ENCODE results near the gene USP8. TPM values are rescaled to one million over a fixed set of nuclear protein-coding genes. Genes with fewer than 3 reads are reported as not detected.

The USP8 gene
- total RNA-seq, 3 donors from 2014 or later (not counting 1 experiment from before 2014, with no cell fraction given), result 81.0 to 87.7 (median 81.4) TPM

DNA sequence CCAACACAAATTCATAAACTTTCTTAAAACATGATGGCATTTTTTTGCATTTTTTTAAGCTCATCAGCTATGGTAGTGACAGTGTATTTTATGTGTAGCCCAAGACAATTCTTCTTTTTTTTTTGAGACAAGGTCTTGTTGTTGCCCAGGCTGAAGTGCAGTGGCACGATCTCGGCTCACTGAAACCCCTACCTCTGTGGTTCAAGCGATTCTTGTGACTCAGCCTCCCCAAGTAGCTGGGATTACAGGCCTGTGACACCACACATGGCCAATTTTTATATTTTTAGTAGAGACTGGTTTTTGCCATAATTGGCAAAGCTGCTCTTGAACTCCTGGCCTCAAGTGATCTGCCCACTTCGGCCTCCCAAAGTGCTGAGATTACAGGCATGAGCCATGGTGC, 139.6 kb downstream of the USP8 start:
- H3K9me3 ChIP-seq (ENCODE audit: control insufficient read depth, insufficient read depth, low read length), result no peaks in the 10 kb centered on the region
- H3K4me1 ChIP-seq (ENCODE audit: control insufficient read depth, insufficient read depth, low read length), result no peaks in the 10 kb centered on the region
- TF ChIP-seq, protein P1, sequence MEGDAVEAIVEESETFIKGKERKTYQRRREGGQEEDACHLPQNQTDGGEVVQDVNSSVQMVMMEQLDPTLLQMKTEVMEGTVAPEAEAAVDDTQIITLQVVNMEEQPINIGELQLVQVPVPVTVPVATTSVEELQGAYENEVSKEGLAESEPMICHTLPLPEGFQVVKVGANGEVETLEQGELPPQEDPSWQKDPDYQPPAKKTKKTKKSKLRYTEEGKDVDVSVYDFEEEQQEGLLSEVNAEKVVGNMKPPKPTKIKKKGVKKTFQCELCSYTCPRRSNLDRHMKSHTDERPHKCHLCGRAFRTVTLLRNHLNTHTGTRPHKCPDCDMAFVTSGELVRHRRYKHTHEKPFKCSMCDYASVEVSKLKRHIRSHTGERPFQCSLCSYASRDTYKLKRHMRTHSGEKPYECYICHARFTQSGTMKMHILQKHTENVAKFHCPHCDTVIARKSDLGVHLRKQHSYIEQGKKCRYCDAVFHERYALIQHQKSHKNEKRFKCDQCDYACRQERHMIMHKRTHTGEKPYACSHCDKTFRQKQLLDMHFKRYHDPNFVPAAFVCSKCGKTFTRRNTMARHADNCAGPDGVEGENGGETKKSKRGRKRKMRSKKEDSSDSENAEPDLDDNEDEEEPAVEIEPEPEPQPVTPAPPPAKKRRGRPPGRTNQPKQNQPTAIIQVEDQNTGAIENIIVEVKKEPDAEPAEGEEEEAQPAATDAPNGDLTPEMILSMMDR (IDR thresholded peaks at IDR 0.05), result no peak
- no peak overlapping the region for H3K4me3 ChIP-seq (ENCODE audit: low read length)
- ATAC-seq (no peak), DNase-seq (no peak)
- Mint-ChIP-seq H3K27ac (peak overlapping the region in 1 of 2 donors; percentile 0), H3K27me3 (ENCODE audit: low read depth in 2 of 2) (no peaks in the 10 kb centered on the region), H3K36me3 (no peaks in the 10 kb centered on the region), H3K4me1 (peaks cover 5 to 11% of the 10 kb centered on the region in 2 donors), H3K4me3 (no peak overlapping the region), H3K9me3 (no peaks in the 10 kb centered on the region)
- H3K27ac ChIP-seq (ENCODE audit: low read length), result no peak overlapping the region
- intact Hi-C loops (cut with micrococcal nuclease), result no loop called here
- peaks cover 30% of the 10 kb centered on the region for H3K36me3 ChIP-seq (ENCODE audit: control insufficient read depth, insufficient read depth, low read length)
- H3K27me3 ChIP-seq (ENCODE audit: control insufficient read depth, insufficient read depth, low read length), result no peaks in the 10 kb centered on the region
- WGBS (ENCODE audit: insufficient coverage), result 95% methylated on average over 4 of the region's 4 CpGs

Other genes with a start within 250 kb of the USP8 start
- 1 to 10 TPM in 1 of 3 donors, under 1 TPM in 2; 0.47 to 2.7 (median 0.50) TPM for gene SLC27A2, start 242.2 kb upstream of the USP8 start, total RNA-seq
- gene HDC, start 158.7 kb upstream of the USP8 start, total RNA-seq, result 100 to 1,000 TPM in 1 of 3 donors, 1 to 10 TPM in 1, under 1 TPM in 1; 0.14 to 494 (median 9.5) TPM
- 10 to 100 TPM; 20.8 to 30.8 (median 26.3) TPM for gene GABPB1, start 69.2 kb upstream of the USP8 start, total RNA-seq
- under 1 TPM; 0.33 to 0.97 (median 0.49) TPM for gene USP50, start 122.3 kb downstream of the USP8 start, total RNA-seq